ENCODE data around the gene GFI1.

DNA sequence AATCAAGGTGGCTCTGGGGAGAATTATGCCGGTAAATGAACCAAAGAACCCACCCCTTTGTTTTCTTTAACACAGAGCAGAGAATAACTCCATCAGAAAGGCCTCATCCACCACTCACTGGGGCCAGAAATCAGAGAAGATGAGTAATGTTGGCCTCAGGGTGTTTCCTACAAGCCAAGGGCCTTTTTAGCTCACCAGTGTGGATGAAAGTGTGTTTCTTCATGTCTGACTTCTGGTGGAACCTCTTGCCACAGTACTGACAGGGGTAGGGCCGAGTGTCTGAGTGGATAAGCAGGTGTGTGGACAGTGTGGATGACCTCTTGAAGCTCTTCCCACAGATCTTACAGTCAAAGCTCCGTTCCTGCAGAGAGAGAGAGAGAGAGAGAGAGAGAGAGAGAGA is 8.3 kb downstream of the GFI1 start:
- TF ChIP-seq SP1 (CRISPR knock-in tag; conservative IDR thresholded peaks at IDR 0.05) (no peak), ZNF671 (CRISPR knock-in tag; IDR thresholded peaks at IDR 0.05) (no peak), ZNF232 (CRISPR knock-in tag; IDR thresholded peaks at IDR 0.05) (no peak)
- TF ChIP-seq, protein P1, sequence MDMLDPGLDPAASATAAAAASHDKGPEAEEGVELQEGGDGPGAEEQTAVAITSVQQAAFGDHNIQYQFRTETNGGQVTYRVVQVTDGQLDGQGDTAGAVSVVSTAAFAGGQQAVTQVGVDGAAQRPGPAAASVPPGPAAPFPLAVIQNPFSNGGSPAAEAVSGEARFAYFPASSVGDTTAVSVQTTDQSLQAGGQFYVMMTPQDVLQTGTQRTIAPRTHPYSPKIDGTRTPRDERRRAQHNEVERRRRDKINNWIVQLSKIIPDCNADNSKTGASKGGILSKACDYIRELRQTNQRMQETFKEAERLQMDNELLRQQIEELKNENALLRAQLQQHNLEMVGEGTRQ (CRISPR knock-in tag; IDR thresholded peaks at IDR 0.05) = no peak
- TF ChIP-seq, protein P2, sequence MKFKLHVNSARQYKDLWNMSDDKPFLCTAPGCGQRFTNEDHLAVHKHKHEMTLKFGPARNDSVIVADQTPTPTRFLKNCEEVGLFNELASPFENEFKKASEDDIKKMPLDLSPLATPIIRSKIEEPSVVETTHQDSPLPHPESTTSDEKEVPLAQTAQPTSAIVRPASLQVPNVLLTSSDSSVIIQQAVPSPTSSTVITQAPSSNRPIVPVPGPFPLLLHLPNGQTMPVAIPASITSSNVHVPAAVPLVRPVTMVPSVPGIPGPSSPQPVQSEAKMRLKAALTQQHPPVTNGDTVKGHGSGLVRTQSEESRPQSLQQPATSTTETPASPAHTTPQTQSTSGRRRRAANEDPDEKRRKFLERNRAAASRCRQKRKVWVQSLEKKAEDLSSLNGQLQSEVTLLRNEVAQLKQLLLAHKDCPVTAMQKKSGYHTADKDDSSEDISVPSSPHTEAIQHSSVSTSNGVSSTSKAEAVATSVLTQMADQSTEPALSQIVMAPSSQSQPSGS (CRISPR knock-in tag; IDR thresholded peaks at IDR 0.05; ENCODE audit: borderline replicate concordance, low read depth) = no peak
- TF ChIP-seq, protein P3, sequence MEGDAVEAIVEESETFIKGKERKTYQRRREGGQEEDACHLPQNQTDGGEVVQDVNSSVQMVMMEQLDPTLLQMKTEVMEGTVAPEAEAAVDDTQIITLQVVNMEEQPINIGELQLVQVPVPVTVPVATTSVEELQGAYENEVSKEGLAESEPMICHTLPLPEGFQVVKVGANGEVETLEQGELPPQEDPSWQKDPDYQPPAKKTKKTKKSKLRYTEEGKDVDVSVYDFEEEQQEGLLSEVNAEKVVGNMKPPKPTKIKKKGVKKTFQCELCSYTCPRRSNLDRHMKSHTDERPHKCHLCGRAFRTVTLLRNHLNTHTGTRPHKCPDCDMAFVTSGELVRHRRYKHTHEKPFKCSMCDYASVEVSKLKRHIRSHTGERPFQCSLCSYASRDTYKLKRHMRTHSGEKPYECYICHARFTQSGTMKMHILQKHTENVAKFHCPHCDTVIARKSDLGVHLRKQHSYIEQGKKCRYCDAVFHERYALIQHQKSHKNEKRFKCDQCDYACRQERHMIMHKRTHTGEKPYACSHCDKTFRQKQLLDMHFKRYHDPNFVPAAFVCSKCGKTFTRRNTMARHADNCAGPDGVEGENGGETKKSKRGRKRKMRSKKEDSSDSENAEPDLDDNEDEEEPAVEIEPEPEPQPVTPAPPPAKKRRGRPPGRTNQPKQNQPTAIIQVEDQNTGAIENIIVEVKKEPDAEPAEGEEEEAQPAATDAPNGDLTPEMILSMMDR (IDR thresholded peaks at IDR 0.05) = no peak
- TF ChIP-seq, protein P4, sequence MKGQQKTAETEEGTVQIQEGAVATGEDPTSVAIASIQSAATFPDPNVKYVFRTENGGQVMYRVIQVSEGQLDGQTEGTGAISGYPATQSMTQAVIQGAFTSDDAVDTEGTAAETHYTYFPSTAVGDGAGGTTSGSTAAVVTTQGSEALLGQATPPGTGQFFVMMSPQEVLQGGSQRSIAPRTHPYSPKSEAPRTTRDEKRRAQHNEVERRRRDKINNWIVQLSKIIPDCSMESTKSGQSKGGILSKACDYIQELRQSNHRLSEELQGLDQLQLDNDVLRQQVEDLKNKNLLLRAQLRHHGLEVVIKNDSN (CRISPR knock-in tag; IDR thresholded peaks at IDR 0.05) = no peak
- TF ChIP-seq, protein P5, sequence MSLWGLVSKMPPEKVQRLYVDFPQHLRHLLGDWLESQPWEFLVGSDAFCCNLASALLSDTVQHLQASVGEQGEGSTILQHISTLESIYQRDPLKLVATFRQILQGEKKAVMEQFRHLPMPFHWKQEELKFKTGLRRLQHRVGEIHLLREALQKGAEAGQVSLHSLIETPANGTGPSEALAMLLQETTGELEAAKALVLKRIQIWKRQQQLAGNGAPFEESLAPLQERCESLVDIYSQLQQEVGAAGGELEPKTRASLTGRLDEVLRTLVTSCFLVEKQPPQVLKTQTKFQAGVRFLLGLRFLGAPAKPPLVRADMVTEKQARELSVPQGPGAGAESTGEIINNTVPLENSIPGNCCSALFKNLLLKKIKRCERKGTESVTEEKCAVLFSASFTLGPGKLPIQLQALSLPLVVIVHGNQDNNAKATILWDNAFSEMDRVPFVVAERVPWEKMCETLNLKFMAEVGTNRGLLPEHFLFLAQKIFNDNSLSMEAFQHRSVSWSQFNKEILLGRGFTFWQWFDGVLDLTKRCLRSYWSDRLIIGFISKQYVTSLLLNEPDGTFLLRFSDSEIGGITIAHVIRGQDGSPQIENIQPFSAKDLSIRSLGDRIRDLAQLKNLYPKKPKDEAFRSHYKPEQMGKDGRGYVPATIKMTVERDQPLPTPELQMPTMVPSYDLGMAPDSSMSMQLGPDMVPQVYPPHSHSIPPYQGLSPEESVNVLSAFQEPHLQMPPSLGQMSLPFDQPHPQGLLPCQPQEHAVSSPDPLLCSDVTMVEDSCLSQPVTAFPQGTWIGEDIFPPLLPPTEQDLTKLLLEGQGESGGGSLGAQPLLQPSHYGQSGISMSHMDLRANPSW (CRISPR knock-in tag; conservative IDR thresholded peaks at IDR 0.05; ENCODE audit: low read depth) = no peak
- TF ChIP-seq, protein P6, sequence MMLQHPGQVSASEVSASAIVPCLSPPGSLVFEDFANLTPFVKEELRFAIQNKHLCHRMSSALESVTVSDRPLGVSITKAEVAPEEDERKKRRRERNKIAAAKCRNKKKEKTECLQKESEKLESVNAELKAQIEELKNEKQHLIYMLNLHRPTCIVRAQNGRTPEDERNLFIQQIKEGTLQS (CRISPR knock-in tag; conservative IDR thresholded peaks at IDR 0.05) = no peak
- TF ChIP-seq, protein P7, sequence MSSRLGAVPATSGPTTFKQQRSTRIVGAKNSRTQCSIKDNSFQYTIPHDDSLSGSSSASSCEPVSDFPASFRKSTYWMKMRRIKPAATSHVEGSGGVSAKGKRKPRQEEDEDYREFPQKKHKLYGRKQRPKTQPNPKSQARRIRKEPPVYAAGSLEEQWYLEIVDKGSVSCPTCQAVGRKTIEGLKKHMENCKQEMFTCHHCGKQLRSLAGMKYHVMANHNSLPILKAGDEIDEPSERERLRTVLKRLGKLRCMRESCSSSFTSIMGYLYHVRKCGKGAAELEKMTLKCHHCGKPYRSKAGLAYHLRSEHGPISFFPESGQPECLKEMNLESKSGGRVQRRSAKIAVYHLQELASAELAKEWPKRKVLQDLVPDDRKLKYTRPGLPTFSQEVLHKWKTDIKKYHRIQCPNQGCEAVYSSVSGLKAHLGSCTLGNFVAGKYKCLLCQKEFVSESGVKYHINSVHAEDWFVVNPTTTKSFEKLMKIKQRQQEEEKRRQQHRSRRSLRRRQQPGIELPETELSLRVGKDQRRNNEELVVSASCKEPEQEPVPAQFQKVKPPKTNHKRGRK (CRISPR knock-in tag; IDR thresholded peaks at IDR 0.05; ENCODE audit: borderline replicate concordance) = no peak
- TF ChIP-seq, protein P8, sequence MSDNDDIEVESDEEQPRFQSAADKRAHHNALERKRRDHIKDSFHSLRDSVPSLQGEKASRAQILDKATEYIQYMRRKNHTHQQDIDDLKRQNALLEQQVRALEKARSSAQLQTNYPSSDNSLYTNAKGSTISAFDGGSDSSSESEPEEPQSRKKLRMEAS (CRISPR knock-in tag; IDR thresholded peaks at IDR 0.05) = no peak

Data from WTC11 (cell line).